ENCODE results near the gene CHMP5. TPM values are rescaled to one million over a fixed set of nuclear protein-coding genes. Genes with fewer than 3 reads are reported as not detected.

Gene CHMP5
- total RNA-seq, 1 donor from 2014 or later, result 57.6 TPM

Other genes with a start within 250 kb of the CHMP5 start
- 257 and 259 TPM in 2 replicates for gene DNAJA1, start 239.8 kb upstream of the CHMP5 start, total RNA-seq
- gene SMU1, start 188.4 kb upstream of the CHMP5 start, total RNA-seq, result 27.6 and 28.3 TPM in 2 replicates
- 60.6 and 64.0 TPM in 2 replicates for gene B4GALT1, start 97.7 kb upstream of the CHMP5 start, total RNA-seq
- gene SPINK4, start 24.9 kb upstream of the CHMP5 start, total RNA-seq, result not detected in 2 replicates
- gene BAG1, start 341 bp upstream of the CHMP5 start, total RNA-seq, result 62.0 and 68.9 TPM in 2 replicates
- gene NFX1, start 25.5 kb downstream of the CHMP5 start, total RNA-seq, result 36.9 and 37.2 TPM in 2 replicates
- not detected in 2 replicates for gene AQP7, start 137.5 kb downstream of the CHMP5 start, total RNA-seq
- 2.1 TPM in 2 replicates for gene AQP3, start 182.5 kb downstream of the CHMP5 start, total RNA-seq
- 61.9 and 65.3 TPM in 2 replicates for gene NOL6, start 208.9 kb downstream of the CHMP5 start, total RNA-seq